GM12891 (cell line): ENCODE measurements around the gene SPAG5.

Experiments used
- POLR2A ChIP-seq: IDR thresholded peaks from 2 replicates; pipeline ENCODE4 v1.6.1; 2011; ENCODE audit warnings: low read depth, low read length, control low read depth
- POLR2AphosphoS5 ChIP-seq: IDR thresholded peaks from 2 replicates; pipeline ENCODE4 v1.6.1; 2011; ENCODE audit warnings: low read depth, low read length, control low read depth
- POU2F2 ChIP-seq: IDR thresholded peaks from 2 replicates; pipeline ENCODE4 v1.6.1; 2011; ENCODE audit warnings: low read depth, mild to moderate bottlenecking, control low read depth, low read length, moderate library complexity
- TAF1 ChIP-seq: IDR thresholded peaks from 2 replicates; pipeline ENCODE4 v1.6.1; 2011; ENCODE audit warnings: low read depth, low read length, control low read depth

DNA sequence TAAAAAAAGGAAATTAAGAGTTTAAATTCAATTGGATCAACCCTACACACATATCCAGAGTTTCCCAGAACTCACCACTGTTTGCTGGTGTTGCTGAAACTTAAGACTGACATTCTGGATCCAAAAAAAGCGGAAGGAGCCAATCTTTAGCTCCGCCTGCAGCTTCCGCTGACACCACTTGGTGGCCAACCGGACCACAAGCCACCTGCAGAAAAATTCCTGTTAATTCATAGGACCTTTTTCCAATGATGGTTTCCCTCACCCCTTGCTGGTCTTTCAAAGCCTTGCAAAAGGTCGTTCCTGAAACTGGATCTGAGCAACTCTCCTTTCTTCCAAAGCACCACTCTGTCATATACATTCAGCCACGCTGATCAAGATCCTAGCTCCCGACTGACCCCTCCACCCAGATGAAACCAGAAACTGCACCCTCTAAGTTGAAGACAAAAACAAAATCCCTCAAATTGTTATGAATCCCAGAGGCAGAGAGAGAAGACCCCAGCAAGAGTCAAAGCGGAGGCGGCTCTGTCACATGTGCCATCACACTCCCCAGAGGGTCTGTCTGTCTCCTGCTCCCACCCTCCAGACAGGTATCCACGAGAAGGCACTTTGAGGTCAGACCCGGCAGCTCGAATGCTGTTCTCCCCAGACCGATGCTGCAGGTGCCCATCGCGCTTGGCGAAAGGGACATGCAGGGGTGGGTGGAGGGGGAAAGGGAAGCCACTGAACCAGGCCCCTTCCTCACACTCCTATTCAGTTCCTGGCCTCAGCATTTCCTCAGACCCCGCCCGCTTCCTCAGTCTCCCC is 45.4 kb upstream of the SPAG5 start:
- no peak for TF ChIP-seq TAF1
- no peak for TF ChIP-seq POLR2A
- no peak for TF ChIP-seq POLR2AphosphoS5
- TF ChIP-seq POU2F2 = no peak
